Stimulated activated naive CD4-positive, alpha-beta T cell treated with Interleukin-2 at 50 U/mL for 16 hours (primary cell): ENCODE measurements around the gene FAM118A.

ENCODE experiments used
- DNase-seq: peaks from one replicate; lab custom pipeline; 2025; lab: John Stamatoyannopoulos, UW

The FAM118A gene

DNA sequence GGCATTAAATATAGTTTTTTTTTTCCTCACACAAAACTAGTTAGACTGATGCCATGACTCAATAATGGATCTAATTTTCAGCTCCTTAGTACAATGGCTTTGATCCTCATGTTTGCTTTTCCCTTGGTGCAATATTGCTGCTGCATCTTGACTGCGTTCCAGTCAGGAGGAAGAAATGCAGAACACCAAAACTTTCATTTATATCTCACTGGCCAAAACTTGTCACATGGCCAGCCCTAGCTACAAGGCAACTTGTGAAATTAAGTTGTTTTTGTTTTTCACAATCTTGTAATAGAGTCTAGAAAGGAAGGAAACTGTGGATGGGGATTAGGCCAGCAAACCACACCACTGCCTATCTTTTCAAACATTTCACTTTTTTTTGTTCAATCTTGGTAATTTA is 67.0 kb downstream of the FAM118A start:
- DNase-seq, result no peak

DNA sequence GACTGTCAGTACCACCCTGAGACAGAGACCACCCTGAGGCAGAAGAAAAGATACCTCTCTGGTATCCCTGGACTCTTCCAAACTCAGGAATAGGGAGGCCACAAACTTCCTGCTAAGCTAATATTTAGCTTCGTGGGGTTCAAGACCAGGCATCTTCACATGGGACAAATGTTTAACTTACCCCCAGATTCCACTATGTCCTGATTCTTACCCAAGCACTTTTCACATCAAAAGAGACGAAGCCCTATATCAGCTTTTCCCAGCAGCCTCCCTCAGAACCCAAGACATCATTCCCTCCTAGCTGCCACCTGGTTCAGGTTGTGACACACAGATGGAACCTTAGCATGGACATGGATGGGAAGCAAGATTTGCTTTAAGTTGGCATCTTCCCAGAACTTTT is 71.6 kb downstream of the FAM118A start:
- DNase-seq, result no peak

DNA sequence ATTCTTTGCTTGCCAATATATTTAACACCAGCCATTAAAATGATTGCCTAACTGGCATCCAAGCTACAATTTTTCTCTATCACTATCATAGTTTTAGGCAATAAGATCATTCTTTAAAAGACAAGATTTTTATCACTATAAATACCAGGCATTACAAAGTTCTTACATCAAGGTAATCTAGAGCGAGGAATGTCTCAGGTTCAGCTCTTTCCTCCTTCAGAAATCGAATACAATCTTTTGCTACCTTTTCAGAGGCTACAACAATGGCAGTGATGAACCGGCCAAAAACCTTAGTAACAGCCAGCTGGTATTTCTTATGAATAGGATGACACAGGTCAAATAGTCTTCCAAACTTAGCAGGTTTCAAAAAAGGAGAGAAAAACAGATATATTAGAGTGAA is 79.8 kb downstream of the FAM118A start:
- no peak for DNase-seq
